HG03108 (cell line): ENCODE results near the gene BLOC1S2.
A peak's percentile ranks its signal among the peaks of the same experiment; 100 is the strongest.
"Not testable (repeated sequence)": the region's sequence is repeated elsewhere in the genome, so short reads cannot be mapped to it uniquely, and the experiment has no call there.

ENCODE experiments used
- ATAC-seq: cut with Tn5 transposase; IDR thresholded peaks from one replicate; pipeline ENCODE4 v1.9.1; 2021; ENCODE audit warnings: moderate library complexity; ENCODE audit not compliant: unreplicated experiment

BLOC1S2 gene

GRCh38 chr10:100292300-100292699, 5.8 kb upstream of the BLOC1S2 start:
- ATAC-seq = not testable (repeated sequence)

GRCh38 chr10:100291356-100291755, 4.9 kb upstream of the BLOC1S2 start:
- ATAC-seq = no peak

GRCh38 chr10:100289641-100290040, 3.2 kb upstream of the BLOC1S2 start:
- no peak for ATAC-seq

DNA sequence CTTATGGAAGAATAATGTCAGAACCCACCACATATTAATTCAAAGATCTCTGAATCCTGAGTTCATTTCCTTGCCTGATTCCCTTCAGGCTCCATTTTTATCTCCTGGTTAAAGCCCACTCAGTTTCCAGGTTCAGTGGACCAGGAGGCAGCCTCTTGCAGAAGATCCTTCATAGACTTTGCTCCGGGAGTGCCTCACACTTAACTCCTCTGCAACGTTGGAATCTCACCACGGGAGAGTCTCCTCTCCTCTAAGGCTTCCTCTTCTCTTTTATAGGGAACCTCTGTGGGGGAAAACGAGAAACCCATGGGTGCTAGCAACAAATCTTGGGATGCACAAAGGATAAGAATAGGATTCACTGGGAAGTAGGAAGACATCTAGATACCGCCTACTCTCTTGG, 1.7 kb upstream of the BLOC1S2 start:
- ATAC-seq = no peak

GRCh38 chr10:100287756-100288155, 1.3 kb upstream of the BLOC1S2 start:
- no peak for ATAC-seq

DNA sequence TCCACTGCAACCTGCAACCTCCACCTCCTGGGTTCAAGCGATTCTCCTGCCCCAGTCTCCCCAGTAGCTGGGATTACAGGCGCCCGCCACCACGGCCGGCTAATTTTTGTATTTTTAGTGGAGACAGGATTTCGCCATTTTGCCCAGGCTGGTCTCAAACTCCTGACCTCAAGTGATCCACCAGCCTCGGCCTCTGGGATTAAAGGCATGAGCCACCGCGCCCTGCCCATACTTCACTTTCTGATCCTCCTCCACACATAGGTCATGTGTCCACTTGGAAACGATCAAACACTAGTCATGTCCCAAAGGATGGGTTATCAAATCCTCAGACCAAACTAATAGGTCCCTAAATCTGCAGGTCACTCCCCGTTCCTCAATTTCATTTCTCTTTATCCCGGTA, 1.2 kb downstream of the BLOC1S2 start:
- not testable (repeated sequence) for ATAC-seq

- no peak for ATAC-seq
Observed at GRCh38 chr10:100282907-100283306, 3.6 kb downstream of the BLOC1S2 start.

GRCh38 chr10:100276971-100277370, 9.5 kb downstream of the BLOC1S2 start:
- ATAC-seq = not testable (repeated sequence)

DNA sequence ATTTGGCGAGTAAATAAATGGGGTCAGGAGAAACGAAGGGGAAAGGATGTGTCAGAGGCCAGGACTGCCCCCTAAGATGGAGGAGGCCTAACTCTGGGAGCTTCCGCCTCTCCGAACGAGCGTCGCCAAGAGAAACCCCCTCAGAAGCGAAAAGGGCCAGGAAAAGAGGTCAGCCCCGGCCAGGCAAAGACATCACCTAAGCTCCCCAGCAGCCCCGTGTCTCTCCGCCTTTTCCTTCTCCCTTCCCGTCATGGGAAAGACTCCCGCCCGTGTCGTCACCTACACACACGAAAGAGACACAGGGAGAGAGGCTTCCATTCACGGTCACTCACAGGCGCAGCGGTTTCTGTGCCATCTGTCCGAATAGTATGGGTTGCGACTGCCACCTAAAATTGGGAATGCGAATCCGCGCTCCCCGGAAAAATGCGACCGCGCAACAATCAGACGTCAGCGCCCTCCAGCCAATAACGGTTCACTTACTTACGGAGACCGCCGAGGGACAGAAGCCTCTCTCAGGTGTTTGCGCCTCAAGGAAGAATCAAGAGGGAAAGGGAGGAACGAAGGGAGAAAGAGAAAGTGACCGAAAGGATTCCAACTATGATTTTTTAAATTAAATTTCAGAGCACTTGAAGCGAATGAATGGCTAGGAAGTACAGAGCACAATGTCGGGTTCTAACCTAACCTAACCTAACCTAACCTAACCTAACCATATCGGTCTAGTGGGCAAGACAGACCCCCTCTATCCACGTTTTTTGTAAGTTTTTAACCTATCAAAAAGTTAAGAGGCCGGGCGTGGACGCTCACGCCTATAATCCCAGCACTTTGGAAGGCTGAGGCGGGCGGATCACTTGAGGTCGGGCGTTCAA, 19.0 kb downstream of the BLOC1S2 start, which contains the start of gene CWF19L1:
Gene CWF19L1 (minus strand): TSS at position 400 of the 866 bp plus-strand sequence. CDS start 45 bp downstream, at position 355.
- ATAC-seq = peak; percentile 70

DNA sequence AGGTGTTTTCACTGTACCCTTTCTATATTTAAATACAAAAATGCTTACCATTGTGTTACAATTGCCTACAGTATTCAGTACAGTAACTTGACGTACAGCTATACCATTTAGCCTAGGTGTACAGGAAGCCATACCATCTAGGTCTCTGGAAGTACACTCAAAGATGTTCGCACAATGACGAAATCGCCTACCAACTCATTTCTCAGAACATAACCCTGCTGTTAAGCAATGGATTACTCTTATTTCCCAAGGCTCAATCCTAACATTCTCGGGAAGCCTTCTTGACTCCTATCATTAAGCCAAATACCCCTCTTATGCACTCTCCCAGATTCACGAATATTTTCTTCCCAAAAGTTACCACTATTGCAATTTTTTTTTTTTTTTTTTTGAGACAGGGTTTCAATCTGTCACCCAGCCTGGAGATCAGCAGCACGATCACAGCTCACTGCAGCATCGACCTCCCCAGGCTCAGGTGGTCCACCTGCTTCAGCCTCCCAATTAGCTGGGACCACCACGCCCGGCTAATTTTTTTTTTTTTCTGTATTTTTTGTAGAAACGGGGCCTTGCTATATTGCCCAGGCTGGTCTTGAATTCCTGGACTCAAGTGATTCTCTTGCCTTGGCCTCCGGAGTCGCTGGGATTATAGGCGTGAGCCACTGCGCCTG, 20.5 kb downstream of the BLOC1S2 start:
- no peak for ATAC-seq

GRCh38 chr10:100254191-100254590, 32.3 kb downstream of the BLOC1S2 start:
- no peak for ATAC-seq

GRCh38 chr10:100253041-100253440, 33.4 kb downstream of the BLOC1S2 start:
- ATAC-seq = no peak

- ATAC-seq = no peak
Observed at GRCh38 chr10:100248820-100249219, 37.7 kb downstream of the BLOC1S2 start.

- ATAC-seq = no peak
Observed at GRCh38 chr10:100245484-100246220, 40.8 kb downstream of the BLOC1S2 start.

DNA sequence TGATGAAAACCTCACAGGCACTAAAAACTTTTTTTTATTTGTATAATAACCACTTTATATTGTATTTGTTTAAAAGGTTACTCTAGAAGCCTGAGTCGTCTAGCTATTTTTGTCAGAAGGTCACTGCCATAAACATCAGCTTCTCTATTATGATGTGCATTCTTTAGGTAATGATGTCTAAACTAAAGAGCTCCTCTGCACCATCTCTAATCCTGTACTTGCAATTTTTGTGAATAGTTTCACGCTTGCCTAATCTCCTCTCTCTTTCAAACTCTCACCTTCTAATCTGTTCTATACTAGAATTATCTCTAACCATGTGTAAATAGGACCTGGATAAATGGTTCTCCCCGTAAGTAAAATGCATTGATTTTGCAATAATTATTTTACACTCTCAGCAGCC, 46.6 kb downstream of the BLOC1S2 start:
- no peak for ATAC-seq

DNA sequence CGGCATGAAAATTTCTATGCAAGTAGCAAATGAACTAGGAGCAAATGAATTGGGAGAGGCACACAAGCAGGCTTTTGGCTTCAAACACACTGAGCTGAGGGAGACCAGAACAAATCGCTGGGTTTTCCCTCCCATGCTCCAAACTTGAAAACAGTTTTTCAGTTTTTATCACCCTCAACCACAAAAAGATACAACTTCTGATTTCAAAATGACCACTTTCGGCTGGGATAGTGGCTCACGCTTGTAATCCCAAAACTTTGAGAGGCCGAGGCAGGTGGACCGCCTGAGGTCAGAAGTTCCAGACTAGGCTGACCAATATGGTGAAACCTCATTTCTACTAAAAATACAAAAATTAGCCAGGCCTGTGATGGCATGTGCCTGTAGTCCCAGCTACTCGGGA, 48.1 kb downstream of the BLOC1S2 start:
- no peak for ATAC-seq

DNA sequence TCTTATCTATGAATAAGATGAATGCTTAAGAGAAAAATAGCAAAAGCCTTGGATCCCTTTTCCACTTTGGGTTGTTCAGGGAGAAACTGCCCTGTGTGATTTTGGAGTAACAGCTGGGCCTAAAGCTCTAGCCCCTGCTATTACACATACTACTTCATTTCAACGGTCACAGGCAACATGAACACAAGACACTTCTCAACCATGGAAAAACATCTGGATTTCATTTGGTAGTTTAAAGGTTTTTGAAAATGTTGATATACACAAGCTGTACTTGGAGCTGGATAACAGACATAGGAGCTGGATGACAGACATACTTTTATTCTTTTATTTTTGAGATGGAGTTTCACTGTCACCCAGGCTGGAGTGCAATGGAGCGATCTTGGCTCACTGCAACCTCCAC, 54.4 kb downstream of the BLOC1S2 start:
- no peak for ATAC-seq

DNA sequence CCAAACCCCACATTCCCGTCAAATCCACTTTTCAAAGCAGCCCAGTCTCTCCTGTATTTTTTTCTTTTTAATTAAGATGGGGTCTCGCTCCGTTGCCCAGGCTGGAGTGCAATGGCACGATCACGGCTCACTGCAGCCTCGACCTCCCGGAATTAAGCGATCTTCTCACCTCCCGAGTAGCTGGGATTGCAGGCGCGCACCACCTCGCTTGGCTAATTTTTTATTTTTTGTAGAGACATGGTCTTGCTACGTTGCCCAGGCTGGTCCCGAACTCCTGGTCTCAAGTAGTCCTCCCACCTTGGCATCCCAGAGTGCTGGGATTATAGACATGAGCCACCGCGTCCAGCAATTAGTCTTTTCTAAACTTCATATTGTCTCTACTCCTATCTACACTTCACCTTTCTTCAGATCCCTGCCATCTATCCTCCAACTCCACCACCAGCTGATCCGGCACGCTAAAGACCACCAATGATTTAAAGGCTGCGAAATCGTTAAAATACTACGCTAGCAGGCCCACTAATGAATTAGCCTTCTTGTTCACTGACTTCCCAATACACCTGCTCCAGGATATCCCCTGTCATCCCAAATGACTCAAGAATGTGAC, 56.6 kb downstream of the BLOC1S2 start:
- ATAC-seq = no peak

GRCh38 chr10:100223879-100224278, 62.6 kb downstream of the BLOC1S2 start:
- ATAC-seq = no peak
